HEK293 (cell line): ENCODE results near the gene STIM2.

Experiments used
- MZF1 ChIP-seq: fragments of 450-650 bp; formaldehyde crosslinking; IDR thresholded peaks from 2 replicates; pipeline ENCODE4 v1.5.1; 2017; ENCODE audit warnings: missing biosample characterization, missing genetic modification characterization, borderline replicate concordance
- ZBTB8A ChIP-seq: fragments of 450-650 bp; formaldehyde crosslinking; IDR thresholded peaks from 2 replicates; pipeline ENCODE4 v1.5.1; 2016; ENCODE audit warnings: missing biosample characterization, missing genetic modification characterization
- ZNF350 ChIP-seq: fragments of 450-650 bp; formaldehyde crosslinking; IDR thresholded peaks from 2 replicates; pipeline ENCODE4 v1.5.0; 2017; ENCODE audit warnings: missing biosample characterization, mild to moderate bottlenecking, missing genetic modification characterization
- ZNF426 ChIP-seq: fragments of 450-650 bp; formaldehyde crosslinking; IDR thresholded peaks from 2 replicates; pipeline ENCODE4 v1.5.1; 2017; ENCODE audit warnings: missing biosample characterization, missing genetic modification characterization, mild to moderate bottlenecking, inconsistent platforms, moderate library complexity
- ZNF600 ChIP-seq: fragments of 450-650 bp; formaldehyde crosslinking; IDR thresholded peaks from 2 replicates; pipeline ENCODE4 v1.5.1; 2016; ENCODE audit warnings: missing biosample characterization, missing genetic modification characterization
- ZNF664 ChIP-seq: fragments of 450-650 bp; formaldehyde crosslinking; IDR thresholded peaks from 2 replicates; pipeline ENCODE4 v1.5.1; 2016; ENCODE audit warnings: missing biosample characterization, missing genetic modification characterization
- ZNF768 ChIP-seq: fragments of 450-650 bp; formaldehyde crosslinking; IDR thresholded peaks from 2 replicates; pipeline ENCODE4 v1.5.1; 2018; ENCODE audit warnings: missing biosample characterization, mild to moderate bottlenecking, missing genetic modification characterization
- TF ChIP-seq, protein P1 (sequence below): fragments of 450-650 bp; formaldehyde crosslinking; IDR thresholded peaks from 2 replicates; pipeline ENCODE4 v1.5.1; 2016; ENCODE audit warnings: missing biosample characterization, missing genetic modification characterization
- TF ChIP-seq, protein P2 (sequence below): fragments of 450-650 bp; formaldehyde crosslinking; IDR thresholded peaks from 2 replicates; pipeline ENCODE4 v1.5.1; 2017; ENCODE audit warnings: missing biosample characterization, missing genetic modification characterization

DNA sequence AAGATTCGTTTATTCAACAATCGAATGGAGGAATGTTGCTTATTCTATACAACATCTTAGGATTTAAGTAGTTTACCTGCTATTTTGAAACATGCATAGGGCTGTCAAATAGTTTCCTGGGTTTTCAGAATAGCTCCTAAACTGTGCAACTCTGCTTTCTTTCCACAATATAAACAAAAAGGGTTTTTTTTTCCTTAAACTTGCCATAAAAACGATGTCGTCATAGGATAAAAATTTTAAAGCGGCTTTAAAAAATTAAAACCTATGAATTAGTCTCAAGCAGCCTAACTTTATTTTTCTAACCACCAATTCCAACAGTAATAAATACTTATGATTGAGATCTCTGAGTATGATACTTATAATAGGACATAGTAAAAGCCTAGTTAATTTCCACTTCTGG, 21.6 kb upstream of the STIM2 start:
- TF ChIP-seq MZF1 (tag by site-specific recombination) (no peak), ZNF768 (tag by site-specific recombination) (no peak), ZBTB8A (tag by site-specific recombination) (no peak), ZNF350 (no peak), ZNF426 (tag by site-specific recombination) (no peak), ZNF664 (no peak), ZNF600 (tag by site-specific recombination) (no peak)
- TF ChIP-seq, protein P1, sequence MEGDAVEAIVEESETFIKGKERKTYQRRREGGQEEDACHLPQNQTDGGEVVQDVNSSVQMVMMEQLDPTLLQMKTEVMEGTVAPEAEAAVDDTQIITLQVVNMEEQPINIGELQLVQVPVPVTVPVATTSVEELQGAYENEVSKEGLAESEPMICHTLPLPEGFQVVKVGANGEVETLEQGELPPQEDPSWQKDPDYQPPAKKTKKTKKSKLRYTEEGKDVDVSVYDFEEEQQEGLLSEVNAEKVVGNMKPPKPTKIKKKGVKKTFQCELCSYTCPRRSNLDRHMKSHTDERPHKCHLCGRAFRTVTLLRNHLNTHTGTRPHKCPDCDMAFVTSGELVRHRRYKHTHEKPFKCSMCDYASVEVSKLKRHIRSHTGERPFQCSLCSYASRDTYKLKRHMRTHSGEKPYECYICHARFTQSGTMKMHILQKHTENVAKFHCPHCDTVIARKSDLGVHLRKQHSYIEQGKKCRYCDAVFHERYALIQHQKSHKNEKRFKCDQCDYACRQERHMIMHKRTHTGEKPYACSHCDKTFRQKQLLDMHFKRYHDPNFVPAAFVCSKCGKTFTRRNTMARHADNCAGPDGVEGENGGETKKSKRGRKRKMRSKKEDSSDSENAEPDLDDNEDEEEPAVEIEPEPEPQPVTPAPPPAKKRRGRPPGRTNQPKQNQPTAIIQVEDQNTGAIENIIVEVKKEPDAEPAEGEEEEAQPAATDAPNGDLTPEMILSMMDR = no peak
- TF ChIP-seq, protein P2, sequence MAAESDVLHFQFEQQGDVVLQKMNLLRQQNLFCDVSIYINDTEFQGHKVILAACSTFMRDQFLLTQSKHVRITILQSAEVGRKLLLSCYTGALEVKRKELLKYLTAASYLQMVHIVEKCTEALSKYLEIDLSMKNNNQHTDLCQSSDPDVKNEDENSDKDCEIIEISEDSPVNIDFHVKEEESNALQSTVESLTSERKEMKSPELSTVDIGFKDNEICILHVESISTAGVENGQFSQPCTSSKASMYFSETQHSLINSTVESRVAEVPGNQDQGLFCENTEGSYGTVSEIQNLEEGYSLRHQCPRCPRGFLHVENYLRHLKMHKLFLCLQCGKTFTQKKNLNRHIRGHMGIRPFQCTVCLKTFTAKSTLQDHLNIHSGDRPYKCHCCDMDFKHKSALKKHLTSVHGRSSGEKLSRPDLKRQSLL (tag by site-specific recombination) = no peak
